AG04449 (cell line): ENCODE results near the gene PORCN.

ENCODE experiments used
- CTCF ChIA-PET: fragments of 350-600 bp; formaldehyde crosslinking; extraction: SDS; loops from one replicate; lab custom pipeline; 2021; ENCODE audit warnings: antibody characterized with exemption; lab: Yijun Ruan, JAX
- POLR2A ChIA-PET: fragments of 400-600, 350-600 bp; formaldehyde crosslinking; extraction: SDS; loops from one replicate; lab custom pipeline; 2020; ENCODE audit warnings: antibody characterized with exemption, inconsistent platforms; lab: Yijun Ruan, JAX
- DNase-seq: peaks from one replicate; pipeline ENCODE4 v3.0.0-alpha.2; 2010; ENCODE audit warnings: low read depth, low spot score
- H3K4me3 ChIP-seq: 2 replicates; pipeline ENCODE4 v1.5.1; 2011; ENCODE audit warnings: low read depth, mild to moderate bottlenecking, control low read depth, low read length
- TF ChIP-seq, protein P1 (sequence below): IDR thresholded peaks from one replicate; pipeline ENCODE4 v1.5.1; 2011; ENCODE audit warnings: mild to moderate bottlenecking, moderate library complexity, low read length, control low read depth, inconsistent platforms; ENCODE audit not compliant: insufficient read depth; ENCODE audit errors: missing control alignments

The PORCN gene

DNA sequence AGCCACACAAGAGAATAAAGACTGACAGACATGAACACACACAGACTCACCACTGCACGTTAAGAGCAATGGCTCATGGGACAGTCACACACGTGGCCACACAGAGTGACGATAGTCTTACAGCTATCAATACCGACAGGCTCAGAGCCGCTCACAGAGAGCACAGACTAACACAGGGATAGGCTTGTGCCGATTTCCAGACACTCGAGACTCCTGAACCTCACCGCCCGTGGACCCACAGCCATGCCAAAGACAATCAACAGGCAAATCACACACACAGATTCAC is 38.0 kb upstream of the PORCN start:
- DNase-seq = no peak
- ChIA-PET POLR2A (no interaction called here), CTCF (no interaction called here)
- no peak overlapping the region for H3K4me3 ChIP-seq
- TF ChIP-seq, protein P1, sequence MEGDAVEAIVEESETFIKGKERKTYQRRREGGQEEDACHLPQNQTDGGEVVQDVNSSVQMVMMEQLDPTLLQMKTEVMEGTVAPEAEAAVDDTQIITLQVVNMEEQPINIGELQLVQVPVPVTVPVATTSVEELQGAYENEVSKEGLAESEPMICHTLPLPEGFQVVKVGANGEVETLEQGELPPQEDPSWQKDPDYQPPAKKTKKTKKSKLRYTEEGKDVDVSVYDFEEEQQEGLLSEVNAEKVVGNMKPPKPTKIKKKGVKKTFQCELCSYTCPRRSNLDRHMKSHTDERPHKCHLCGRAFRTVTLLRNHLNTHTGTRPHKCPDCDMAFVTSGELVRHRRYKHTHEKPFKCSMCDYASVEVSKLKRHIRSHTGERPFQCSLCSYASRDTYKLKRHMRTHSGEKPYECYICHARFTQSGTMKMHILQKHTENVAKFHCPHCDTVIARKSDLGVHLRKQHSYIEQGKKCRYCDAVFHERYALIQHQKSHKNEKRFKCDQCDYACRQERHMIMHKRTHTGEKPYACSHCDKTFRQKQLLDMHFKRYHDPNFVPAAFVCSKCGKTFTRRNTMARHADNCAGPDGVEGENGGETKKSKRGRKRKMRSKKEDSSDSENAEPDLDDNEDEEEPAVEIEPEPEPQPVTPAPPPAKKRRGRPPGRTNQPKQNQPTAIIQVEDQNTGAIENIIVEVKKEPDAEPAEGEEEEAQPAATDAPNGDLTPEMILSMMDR = no peak

DNA sequence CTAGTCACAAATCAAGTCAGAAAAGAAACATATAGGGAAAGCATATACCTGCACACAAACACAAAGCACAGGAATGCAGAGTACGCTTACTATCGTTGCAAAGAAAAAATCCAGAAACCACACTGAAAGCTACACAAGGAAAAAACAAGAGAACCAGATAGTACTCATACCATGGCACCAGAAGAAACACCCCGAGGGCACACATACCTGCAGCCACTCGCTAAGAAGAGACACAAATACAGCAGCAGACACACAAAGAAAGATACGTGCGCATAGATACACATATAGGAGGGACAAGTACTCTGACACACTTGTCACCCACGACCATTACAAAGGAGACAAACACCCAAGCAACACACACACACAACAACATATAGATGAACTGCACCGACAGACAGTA is 37.3 kb upstream of the PORCN start:
- no peak for DNase-seq
- H3K4me3 ChIP-seq = no peak overlapping the region
- TF ChIP-seq, protein P1 = no peak
- CTCF ChIA-PET = no interaction called here
- POLR2A ChIA-PET = no interaction called here

DNA sequence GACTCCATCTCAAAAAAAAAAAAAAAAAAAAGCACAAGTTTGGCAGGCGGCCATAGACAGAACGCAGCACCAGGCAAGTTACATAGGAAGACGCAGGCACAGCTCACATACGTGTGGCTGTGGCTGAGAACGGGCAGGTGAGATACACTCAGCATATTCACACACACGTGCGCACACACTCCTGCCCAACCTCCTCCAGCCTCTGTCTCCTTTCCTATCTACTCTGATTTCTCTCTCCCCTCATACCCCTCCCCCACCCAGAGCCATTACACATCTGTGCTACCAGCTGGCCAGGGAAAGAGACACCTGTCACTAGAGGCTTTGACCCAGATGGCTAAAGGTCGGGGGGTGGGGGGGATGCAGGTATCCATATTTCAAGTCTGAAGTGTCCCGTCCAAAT is 36.6 kb upstream of the PORCN start:
- TF ChIP-seq, protein P1 = no peak
- ChIA-PET POLR2A (no interaction called here), CTCF (no interaction called here)
- H3K4me3 ChIP-seq = no peak overlapping the region
- DNase-seq = no peak

DNA sequence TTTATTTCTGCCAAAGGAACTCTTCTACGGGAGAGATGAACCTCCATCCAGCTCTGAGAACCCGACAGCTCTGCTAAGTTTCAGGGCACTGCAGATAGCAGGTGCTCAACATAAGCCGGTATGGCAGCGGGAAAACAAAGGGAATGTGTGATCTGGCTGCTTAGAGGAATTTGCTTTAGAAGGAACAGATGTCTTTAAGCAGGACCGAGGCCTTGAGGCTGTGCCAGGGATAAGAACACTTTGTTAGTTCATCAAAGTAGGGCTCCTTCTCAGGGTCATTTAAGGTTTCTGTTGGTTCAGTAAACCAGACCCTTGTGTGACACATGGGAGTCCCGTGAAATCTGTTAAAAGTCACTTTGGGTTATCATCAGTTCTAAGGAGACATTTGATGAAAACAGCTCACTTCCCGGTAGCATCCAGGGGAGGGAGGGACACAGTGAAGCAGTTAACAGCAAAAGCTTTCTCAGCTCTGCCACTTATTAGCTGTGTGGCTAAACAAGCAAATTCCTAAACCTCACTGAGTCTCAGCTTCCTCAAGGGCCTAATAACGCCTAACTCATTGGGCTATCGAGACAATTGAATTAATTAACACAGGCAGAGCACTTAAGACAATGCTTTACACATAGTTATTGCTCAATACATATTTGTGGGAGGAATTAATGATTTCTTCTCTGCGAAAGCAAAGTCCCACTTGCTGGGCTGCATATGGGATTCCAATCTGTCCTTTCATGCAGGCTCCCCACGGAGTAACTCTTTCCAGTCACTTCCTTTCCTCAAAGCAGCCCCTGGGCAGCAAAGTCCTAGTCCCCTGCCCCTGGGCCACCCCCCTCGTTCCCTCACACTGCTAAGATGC is 35.7 kb upstream of the PORCN start:
- ChIA-PET CTCF (interaction anchor here (1.3 to 2.5 kb wide), 2 partner anchors 21 to 40 kb away, joined by 3 to 16 read pairs; no protein-coding TSS in a partner anchor), POLR2A (no interaction called here)
- no peak overlapping the region for H3K4me3 ChIP-seq
- DNase-seq = no peak
- TF ChIP-seq, protein P1 = no peak

DNA sequence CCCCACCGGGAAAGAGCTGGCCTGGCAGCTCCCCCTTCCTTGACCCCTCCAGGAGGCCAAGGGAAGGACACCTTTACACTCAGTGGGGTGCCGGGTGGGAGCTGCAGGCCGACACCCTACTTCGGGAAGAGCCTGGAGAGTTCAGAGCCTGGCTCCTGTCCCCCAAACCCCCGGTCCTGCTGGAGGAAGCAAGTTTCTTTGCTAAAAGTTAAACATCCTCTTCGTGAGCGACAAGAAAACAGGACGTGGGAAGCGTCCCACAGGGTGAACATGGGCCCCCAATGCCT is 35.1 kb upstream of the PORCN start:
- no peak overlapping the region for H3K4me3 ChIP-seq
- CTCF ChIA-PET = interaction anchor here (0.9 to 2.5 kb wide), 3 partner anchors 20 to 39 kb away, joined by 3 to 16 read pairs (median 3); no protein-coding TSS in a partner anchor
- TF ChIP-seq, protein P1 = no peak

DNA sequence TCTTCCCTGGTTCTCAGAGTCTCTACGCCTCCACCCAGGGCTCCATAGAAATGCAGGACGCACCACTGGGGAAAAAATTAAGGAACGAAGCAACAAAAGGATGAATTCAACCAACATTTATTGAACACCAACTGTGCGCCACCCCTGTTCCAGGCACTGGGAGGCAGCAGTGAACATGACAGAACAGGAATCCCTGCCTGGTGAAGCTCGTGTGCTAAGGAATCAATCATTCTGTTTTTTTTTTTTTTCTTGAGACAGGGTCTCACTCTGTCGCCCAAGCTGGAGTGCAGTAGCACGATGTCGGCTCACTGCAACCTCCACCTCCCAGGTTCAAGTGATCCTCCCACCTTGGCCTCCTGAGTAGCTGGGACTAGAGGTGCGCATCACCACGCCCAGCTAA is 34.7 kb upstream of the PORCN start:
- no peak overlapping the region for H3K4me3 ChIP-seq
- CTCF ChIA-PET = interaction anchor here (0.9 to 2.5 kb wide), 4 partner anchors 16 to 39 kb away, joined by 3 to 16 read pairs (median 3); no protein-coding TSS in a partner anchor
- no peak for DNase-seq
- POLR2A ChIA-PET = interaction anchor here (0.6 to 1.2 kb wide), 3 partner anchors 13 to 377 kb away, joined by 3 to 5 read pairs (median 3); no protein-coding TSS in a partner anchor
- TF ChIP-seq, protein P1 = peak; percentile 37

More for the DNA sequence above, 35.1 kb upstream of the PORCN start:
- no peak for DNase-seq
- POLR2A ChIA-PET = interaction anchor here (0.6 to 1.2 kb wide), 2 partner anchors 13 to 376 kb away, joined by 3 to 5 read pairs; no protein-coding TSS in a partner anchor
